Fibroblast of skin of right quadriceps (primary cell): ENCODE measurements around the gene GUCY1A2.

Experiments
- DNase-seq: peaks from one replicate; pipeline ENCODE4 v3.0.0-alpha.2; 2013

The GUCY1A2 gene

DNA sequence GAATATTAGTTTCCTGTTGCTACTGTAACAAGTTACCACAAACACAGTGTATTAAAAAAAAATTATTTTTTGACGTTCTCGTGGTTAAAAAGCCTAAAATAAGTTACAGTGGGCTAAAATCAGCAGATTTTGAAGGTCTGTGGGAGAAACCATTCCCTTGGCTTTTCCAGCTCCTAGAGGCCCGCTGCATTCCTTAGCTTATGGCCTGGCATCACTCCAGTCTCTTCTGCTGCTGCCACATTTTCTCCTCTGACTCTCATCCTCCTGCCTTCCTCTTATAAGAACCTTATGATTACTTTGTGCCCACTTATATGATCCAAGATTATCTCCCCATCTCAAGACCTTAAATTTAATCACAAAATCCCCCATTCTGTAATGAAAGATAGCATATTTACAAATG, 392.7 kb downstream of the GUCY1A2 start:
- DNase-seq: peak; percentile 78

DNA sequence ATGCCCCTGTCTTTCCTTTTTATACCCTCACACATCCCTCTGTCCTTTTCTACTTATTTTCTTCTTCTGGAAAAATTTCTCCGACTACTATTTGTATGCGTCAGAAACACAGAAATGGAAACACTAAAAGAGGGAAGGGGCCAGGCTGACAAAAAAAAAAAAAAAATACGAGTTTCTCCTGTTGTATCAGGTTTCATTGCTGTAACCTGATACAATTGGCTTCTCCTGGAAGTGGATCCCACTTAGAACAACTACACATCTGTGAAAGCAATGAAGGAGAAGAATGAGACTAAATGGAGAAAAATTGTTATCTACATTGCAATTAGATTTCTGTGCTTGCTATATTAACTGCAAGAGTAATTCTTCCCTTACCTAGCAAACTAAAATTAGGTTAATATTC, 393.9 kb downstream of the GUCY1A2 start:
- DNase-seq: peak; percentile 36
